HEK293 (cell line): ENCODE results near the gene CNTRL.

Source experiments
- BCL11B ChIP-seq: fragments of 450-650 bp; formaldehyde crosslinking; IDR thresholded peaks from 2 replicates; pipeline ENCODE4 v1.5.1; 2016; ENCODE audit warnings: low read depth, missing biosample characterization, missing genetic modification characterization
- GLIS1 ChIP-seq: fragments of 450-650 bp; formaldehyde crosslinking; IDR thresholded peaks from 2 replicates; pipeline ENCODE4 v1.5.1; 2016; ENCODE audit warnings: missing biosample characterization, missing genetic modification characterization
- KLF1 ChIP-seq: fragments of 450-650 bp; formaldehyde crosslinking; IDR thresholded peaks from 2 replicates; pipeline ENCODE4 v1.5.1; 2016; ENCODE audit warnings: missing biosample characterization, missing genetic modification characterization
- KLF10 ChIP-seq: fragments of 450-650 bp; IDR thresholded peaks from 2 replicates; pipeline ENCODE4 v1.5.1; 2018; ENCODE audit warnings: missing biosample characterization, mild to moderate bottlenecking, missing genetic modification characterization
- REST ChIP-seq: fragments of 450-650 bp; formaldehyde crosslinking; IDR thresholded peaks from 2 replicates; pipeline ENCODE4 v1.5.1; 2016; ENCODE audit warnings: missing biosample characterization, missing genetic modification characterization
- SP3 ChIP-seq: fragments of 450-650 bp; formaldehyde crosslinking; IDR thresholded peaks from 2 replicates; pipeline ENCODE4 v1.5.1; 2016; ENCODE audit warnings: missing biosample characterization, missing genetic modification characterization
- ZBTB48 ChIP-seq: fragments of 450-650 bp; formaldehyde crosslinking; IDR thresholded peaks from 2 replicates; pipeline ENCODE4 v1.5.1; 2016; ENCODE audit warnings: missing biosample characterization, missing genetic modification characterization
- ZFHX2 ChIP-seq: fragments of 450-650 bp; formaldehyde crosslinking; conservative IDR thresholded peaks from 2 replicates; pipeline ENCODE4 v1.5.1; 2016; ENCODE audit warnings: missing biosample characterization, missing genetic modification characterization
- ZFP3 ChIP-seq: fragments of 450-650 bp; formaldehyde crosslinking; IDR thresholded peaks from 2 replicates; pipeline ENCODE4 v1.5.1; 2016; ENCODE audit warnings: low read depth, missing biosample characterization, missing genetic modification characterization
- ZFP41 ChIP-seq: fragments of 450-650 bp; formaldehyde crosslinking; IDR thresholded peaks from 2 replicates; pipeline ENCODE4 v1.5.1; 2016; ENCODE audit warnings: missing biosample characterization, missing genetic modification characterization, borderline replicate concordance
- ZNF10 ChIP-seq: fragments of 450-650 bp; formaldehyde crosslinking; IDR thresholded peaks from 2 replicates; pipeline ENCODE4 v1.5.1; 2017; ENCODE audit warnings: missing biosample characterization, missing genetic modification characterization
- ZNF146 ChIP-seq: fragments of 450-650 bp; formaldehyde crosslinking; IDR thresholded peaks from 2 replicates; pipeline ENCODE4 v1.5.1; 2016; ENCODE audit warnings: missing biosample characterization, missing genetic modification characterization
- ZNF214 ChIP-seq: fragments of 450-650 bp; formaldehyde crosslinking; IDR thresholded peaks from 2 replicates; pipeline ENCODE4 v1.5.1; 2017; ENCODE audit warnings: missing biosample characterization, mild to moderate bottlenecking, missing genetic modification characterization, borderline replicate concordance
- ZNF223 ChIP-seq: fragments of 450-650 bp; formaldehyde crosslinking; IDR thresholded peaks from 2 replicates; pipeline ENCODE4 v1.5.1; 2016; ENCODE audit warnings: missing biosample characterization, missing genetic modification characterization
- ZNF26 ChIP-seq: fragments of 450-650 bp; formaldehyde crosslinking; IDR thresholded peaks from 2 replicates; pipeline ENCODE4 v1.5.1; 2016; ENCODE audit warnings: missing biosample characterization, missing genetic modification characterization
- ZNF266 ChIP-seq: fragments of 450-650 bp; formaldehyde crosslinking; IDR thresholded peaks from 2 replicates; pipeline ENCODE4 v1.5.1; 2016; ENCODE audit warnings: missing biosample characterization, missing genetic modification characterization, low read depth
- ZNF473 ChIP-seq: fragments of 450-650 bp; formaldehyde crosslinking; IDR thresholded peaks from 2 replicates; pipeline ENCODE4 v1.5.1; 2017; ENCODE audit warnings: missing biosample characterization, missing genetic modification characterization
- ZNF600 ChIP-seq: fragments of 450-650 bp; formaldehyde crosslinking; IDR thresholded peaks from 2 replicates; pipeline ENCODE4 v1.5.1; 2016; ENCODE audit warnings: missing biosample characterization, missing genetic modification characterization
- ZNF623 ChIP-seq: fragments of 450-650 bp; formaldehyde crosslinking; IDR thresholded peaks from 2 replicates; pipeline ENCODE4 v1.5.1; 2016; ENCODE audit warnings: missing biosample characterization, missing genetic modification characterization
- ZNF830 ChIP-seq: fragments of 450-650 bp; IDR thresholded peaks from 2 replicates; pipeline ENCODE4 v1.5.0; 2018; ENCODE audit warnings: missing biosample characterization, missing genetic modification characterization, low read depth, mild to moderate bottlenecking, moderate library complexity
- ZNF837 ChIP-seq: fragments of 450-650 bp; formaldehyde crosslinking; IDR thresholded peaks from 2 replicates; pipeline ENCODE4 v1.5.1; 2016; ENCODE audit warnings: missing biosample characterization, missing genetic modification characterization
- TF ChIP-seq, protein P1 (sequence below): fragments of 450-650 bp; formaldehyde crosslinking; IDR thresholded peaks from 2 replicates; pipeline ENCODE4 v1.5.1; 2016; ENCODE audit warnings: missing biosample characterization, missing genetic modification characterization
- TF ChIP-seq, protein P2 (sequence below): sonication (generic); formaldehyde crosslinking; IDR thresholded peaks from 2 replicates; pipeline ENCODE4 v1.8.1; 2022; ENCODE audit warnings: mild to moderate bottlenecking, moderate library complexity, missing genetic modification reagents
- TF ChIP-seq, protein P3 (sequence below): fragments of 450-650 bp; formaldehyde crosslinking; IDR thresholded peaks from 2 replicates; pipeline ENCODE4 v1.5.1; 2016; ENCODE audit warnings: missing biosample characterization, missing genetic modification characterization, low read depth
- TF ChIP-seq, protein P4 (sequence below): fragments of 450-650 bp; formaldehyde crosslinking; conservative IDR thresholded peaks from 2 replicates; pipeline ENCODE4 v1.5.1; 2016; ENCODE audit warnings: low read depth, missing biosample characterization, missing genetic modification characterization

CNTRL gene

GRCh38 chr9:121074370-121075250, at the start of gene CNTRL (continued):
- TF ChIP-seq, protein P1, sequence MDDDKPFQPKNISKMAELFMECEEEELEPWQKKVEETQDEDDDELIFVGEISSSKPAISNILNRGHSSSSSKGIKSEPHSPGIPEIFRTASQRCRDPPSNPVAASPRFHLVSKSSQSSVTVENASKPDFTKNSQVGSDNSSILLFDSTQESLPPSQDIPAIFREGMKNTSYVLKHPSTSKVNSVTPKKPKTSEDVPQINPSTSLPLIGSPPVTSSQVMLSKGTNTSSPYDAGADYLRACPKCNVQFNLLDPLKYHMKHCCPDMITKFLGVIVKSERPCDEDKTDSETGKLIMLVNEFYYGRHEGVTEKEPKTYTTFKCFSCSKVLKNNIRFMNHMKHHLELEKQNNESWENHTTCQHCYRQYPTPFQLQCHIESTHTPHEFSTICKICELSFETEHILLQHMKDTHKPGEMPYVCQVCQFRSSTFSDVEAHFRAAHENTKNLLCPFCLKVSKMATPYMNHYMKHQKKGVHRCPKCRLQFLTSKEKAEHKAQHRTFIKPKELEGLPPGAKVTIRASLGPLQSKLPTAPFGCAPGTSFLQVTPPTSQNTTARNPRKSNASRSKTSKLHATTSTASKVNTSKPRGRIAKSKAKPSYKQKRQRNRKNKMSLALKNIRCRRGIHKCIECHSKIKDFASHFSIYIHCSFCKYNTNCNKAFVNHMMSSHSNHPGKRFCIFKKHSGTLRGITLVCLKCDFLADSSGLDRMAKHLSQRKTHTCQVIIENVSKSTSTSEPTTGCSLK (tag by site-specific recombination), result no peak
- TF ChIP-seq SP3, result peak; percentile 99
- TF ChIP-seq ZFP41 (tag by site-specific recombination), result no peak
- no peak for TF ChIP-seq ZNF26 (tag by site-specific recombination)
- TF ChIP-seq ZNF623 (tag by site-specific recombination), result no peak
- no peak; the same call in 1 of the 2 replicates for TF ChIP-seq ZBTB48
- TF ChIP-seq BCL11B (tag by site-specific recombination), result 0 out of 2 replicates have a peak, but pooled peaks have one; percentile 12
- no peak for TF ChIP-seq ZNF214
- TF ChIP-seq, protein P2, sequence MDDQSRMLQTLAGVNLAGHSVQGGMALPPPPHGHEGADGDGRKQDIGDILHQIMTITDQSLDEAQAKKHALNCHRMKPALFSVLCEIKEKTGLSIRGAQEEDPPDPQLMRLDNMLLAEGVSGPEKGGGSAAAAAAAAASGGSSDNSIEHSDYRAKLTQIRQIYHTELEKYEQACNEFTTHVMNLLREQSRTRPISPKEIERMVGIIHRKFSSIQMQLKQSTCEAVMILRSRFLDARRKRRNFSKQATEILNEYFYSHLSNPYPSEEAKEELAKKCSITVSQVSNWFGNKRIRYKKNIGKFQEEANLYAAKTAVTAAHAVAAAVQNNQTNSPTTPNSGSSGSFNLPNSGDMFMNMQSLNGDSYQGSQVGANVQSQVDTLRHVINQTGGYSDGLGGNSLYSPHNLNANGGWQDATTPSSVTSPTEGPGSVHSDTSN (CRISPR knock-in tag), result no peak
- no peak for TF ChIP-seq ZNF146 (tag by site-specific recombination)
- no peak for TF ChIP-seq ZFP3
- TF ChIP-seq ZNF10 (tag by site-specific recombination), result peak; percentile 32; the same call in 1 of the 2 replicates
- TF ChIP-seq ZFHX2 (tag by site-specific recombination), result peak; percentile 95
- TF ChIP-seq KLF10 (tag by site-specific recombination), result peak; percentile 86; the same call in 1 of the 2 replicates
- TF ChIP-seq ZNF837 (tag by site-specific recombination), result no peak
- TF ChIP-seq, protein P3, sequence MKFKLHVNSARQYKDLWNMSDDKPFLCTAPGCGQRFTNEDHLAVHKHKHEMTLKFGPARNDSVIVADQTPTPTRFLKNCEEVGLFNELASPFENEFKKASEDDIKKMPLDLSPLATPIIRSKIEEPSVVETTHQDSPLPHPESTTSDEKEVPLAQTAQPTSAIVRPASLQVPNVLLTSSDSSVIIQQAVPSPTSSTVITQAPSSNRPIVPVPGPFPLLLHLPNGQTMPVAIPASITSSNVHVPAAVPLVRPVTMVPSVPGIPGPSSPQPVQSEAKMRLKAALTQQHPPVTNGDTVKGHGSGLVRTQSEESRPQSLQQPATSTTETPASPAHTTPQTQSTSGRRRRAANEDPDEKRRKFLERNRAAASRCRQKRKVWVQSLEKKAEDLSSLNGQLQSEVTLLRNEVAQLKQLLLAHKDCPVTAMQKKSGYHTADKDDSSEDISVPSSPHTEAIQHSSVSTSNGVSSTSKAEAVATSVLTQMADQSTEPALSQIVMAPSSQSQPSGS (tag by site-specific recombination), result no peak
- TF ChIP-seq ZNF600, result peak; percentile 98
- TF ChIP-seq REST (tag by site-specific recombination), result no peak
- TF ChIP-seq ZNF473 (tag by site-specific recombination), result no peak
- TF ChIP-seq, protein P4, sequence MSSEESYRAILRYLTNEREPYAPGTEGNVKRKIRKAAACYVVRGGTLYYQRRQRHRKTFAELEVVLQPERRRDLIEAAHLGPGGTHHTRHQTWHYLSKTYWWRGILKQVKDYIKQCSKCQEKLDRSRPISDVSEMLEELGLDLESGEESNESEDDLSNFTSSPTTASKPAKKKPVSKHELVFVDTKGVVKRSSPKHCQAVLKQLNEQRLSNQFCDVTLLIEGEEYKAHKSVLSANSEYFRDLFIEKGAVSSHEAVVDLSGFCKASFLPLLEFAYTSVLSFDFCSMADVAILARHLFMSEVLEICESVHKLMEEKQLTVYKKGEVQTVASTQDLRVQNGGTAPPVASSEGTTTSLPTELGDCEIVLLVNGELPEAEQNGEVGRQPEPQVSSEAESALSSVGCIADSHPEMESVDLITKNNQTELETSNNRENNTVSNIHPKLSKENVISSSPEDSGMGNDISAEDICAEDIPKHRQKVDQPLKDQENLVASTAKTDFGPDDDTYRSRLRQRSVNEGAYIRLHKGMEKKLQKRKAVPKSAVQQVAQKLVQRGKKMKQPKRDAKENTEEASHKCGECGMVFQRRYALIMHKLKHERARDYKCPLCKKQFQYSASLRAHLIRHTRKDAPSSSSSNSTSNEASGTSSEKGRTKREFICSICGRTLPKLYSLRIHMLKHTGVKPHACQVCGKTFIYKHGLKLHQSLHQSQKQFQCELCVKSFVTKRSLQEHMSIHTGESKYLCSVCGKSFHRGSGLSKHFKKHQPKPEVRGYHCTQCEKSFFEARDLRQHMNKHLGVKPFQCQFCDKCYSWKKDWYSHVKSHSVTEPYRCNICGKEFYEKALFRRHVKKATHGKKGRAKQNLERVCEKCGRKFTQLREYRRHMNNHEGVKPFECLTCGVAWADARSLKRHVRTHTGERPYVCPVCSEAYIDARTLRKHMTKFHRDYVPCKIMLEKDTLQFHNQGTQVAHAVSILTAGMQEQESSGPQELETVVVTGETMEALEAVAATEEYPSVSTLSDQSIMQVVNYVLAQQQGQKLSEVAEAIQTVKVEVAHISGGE (tag by site-specific recombination), result no peak; the same call in 1 of the 2 replicates
- TF ChIP-seq KLF1, result peak; percentile 89
- TF ChIP-seq ZNF830 (tag by site-specific recombination), result no peak
- TF ChIP-seq ZNF266 (tag by site-specific recombination), result no peak
- TF ChIP-seq ZNF223, result no peak
- TF ChIP-seq GLIS1, result peak; percentile 45; the same call in 1 of the 2 replicates
